NCI-H226 (cell line): ENCODE results near the gene VSIG10L2.

Experiments used
- DNase-seq: peaks from one replicate; pipeline ENCODE4 v3.0.0-alpha.2; 2015

VSIG10L2 gene

DNA sequence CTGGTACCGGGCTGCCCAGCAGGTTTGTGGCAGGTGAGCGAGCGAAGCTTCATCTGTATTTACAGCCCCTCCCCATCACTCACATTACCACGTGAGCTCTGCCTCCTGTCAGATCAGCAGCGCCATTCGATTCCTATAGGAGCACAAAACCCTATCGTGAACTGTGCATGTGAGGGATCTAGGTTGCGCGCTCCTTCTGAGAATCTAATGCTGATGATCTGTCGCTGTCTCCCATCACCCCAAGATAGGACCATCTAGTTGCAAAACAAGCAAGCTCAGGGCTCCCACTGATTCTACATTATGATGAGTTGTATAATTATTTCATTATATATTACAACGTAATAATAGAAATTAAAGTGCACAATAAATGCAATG lies 15.8 kb upstream of the VSIG10L2 start:
- DNase-seq, result no peak

GRCh38 chr11:125931116-125931515 lies 14.7 kb upstream of the VSIG10L2 start:
- no peak for DNase-seq

DNA sequence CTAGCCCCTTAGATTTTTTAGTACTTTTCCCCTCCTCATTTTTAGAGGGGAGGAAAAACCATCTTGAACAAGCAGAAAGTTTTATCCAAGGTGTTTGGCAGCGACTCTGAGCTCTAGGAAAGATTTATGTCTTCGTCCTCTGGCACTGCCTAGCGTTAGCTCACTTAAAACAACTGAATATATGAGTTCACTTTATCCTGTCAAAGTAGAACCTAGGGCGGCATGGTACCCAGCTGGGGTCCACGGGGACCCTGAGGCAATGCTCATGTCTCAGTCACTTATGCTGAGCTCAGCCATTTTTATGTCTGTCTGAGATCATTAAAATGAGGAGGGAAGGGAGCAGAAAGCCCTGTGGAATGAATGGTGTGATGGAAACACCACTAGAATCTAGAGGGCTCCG lies 14.2 kb upstream of the VSIG10L2 start:
- DNase-seq, result no peak

- DNase-seq, result no peak
Measured at GRCh38 chr11:125932301-125932700, 13.5 kb upstream of the VSIG10L2 start.

GRCh38 chr11:125933030-125933813 lies 12.6 kb upstream of the VSIG10L2 start:
- no peak for DNase-seq

DNA sequence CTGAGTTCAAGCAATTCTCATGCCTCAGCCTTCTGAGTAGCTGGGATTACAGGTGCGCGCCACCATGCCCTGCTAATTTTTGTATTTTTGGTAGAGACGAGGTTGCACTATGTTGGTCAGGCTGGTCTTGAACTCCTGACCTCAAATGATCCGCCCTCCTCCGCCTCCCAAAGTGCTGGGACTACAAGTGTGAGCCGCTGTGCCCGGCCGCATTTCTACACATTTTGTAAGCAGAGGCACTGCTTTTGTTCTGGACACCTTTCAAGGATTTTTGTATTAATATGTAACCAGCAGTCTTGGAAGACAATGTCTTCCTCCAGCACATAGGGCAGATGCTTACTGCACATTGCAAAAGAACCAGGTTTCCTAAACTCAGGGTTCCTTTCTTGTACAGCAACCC lies 11.4 kb upstream of the VSIG10L2 start:
- DNase-seq, result no peak

- no peak for DNase-seq
Measured at GRCh38 chr11:125935056-125935455, 10.8 kb upstream of the VSIG10L2 start.

- DNase-seq, result no peak
Measured at GRCh38 chr11:125935618-125936199, 10.1 kb upstream of the VSIG10L2 start.

GRCh38 chr11:125938418-125938817 lies 7.4 kb upstream of the VSIG10L2 start:
- no peak for DNase-seq

DNA sequence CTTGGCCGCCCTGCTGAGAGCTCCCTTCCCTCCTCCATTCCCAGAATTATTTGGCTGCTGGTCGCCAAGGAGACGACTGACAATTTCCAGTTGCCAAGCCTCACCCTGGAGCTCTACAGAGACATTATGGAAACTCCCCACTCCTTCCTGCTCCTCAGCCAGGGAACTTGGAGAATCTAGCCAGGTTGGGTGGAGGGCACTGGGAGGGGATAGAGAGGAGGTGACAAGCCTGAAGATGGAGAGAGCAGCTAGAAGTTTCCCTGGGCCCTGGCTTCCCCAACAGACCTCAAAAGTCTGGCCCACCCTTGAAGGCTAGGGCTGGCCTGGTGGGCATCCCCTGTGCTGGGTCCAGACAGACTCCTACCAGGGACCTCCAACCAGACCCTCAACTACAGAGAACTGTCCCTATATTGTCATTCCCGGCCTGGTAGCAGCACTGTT lies 6.7 kb upstream of the VSIG10L2 start:
- peak; percentile 11 for DNase-seq

DNA sequence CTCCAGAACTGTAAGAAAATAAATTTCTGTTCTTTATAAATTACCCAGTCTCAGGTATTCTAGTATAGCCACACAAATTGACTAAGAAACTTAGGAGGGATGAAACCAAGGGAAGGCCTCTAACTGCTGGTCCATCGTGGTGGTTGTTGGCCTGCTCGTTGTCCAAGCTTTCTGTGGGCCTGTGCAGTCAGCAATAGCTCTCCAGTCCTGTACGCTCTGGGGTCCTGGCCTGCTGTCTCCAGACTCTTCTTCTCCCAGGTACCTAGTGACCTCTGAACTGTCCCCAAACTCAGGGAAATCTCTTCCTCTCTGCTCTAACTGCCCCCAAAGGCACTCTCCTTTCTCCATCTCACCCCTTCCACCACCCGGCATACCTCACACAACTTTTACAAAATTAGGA lies 5.7 kb upstream of the VSIG10L2 start:
- no peak for DNase-seq

DNA sequence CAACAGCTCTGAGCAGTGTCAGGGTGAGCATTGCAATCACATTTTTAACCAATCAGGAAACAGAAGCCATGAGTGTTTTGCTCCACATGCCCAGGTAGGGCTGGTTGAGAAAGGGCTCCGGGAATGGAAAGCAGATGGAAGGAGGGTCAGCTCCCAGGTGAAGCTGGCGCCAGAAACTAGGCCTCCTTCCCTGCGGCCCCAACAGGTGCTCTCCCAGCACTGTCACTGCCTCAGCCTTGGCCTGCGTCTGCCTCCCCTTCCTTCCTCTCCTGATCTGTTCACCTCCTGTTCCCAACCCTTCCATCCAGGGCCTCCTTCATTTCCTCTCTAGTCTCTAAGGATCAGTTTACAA lies 4.6 kb upstream of the VSIG10L2 start:
- DNase-seq, result no peak

- peak; percentile 6 for DNase-seq
Measured at GRCh38 chr11:125941619-125942611, 3.9 kb upstream of the VSIG10L2 start.

DNA sequence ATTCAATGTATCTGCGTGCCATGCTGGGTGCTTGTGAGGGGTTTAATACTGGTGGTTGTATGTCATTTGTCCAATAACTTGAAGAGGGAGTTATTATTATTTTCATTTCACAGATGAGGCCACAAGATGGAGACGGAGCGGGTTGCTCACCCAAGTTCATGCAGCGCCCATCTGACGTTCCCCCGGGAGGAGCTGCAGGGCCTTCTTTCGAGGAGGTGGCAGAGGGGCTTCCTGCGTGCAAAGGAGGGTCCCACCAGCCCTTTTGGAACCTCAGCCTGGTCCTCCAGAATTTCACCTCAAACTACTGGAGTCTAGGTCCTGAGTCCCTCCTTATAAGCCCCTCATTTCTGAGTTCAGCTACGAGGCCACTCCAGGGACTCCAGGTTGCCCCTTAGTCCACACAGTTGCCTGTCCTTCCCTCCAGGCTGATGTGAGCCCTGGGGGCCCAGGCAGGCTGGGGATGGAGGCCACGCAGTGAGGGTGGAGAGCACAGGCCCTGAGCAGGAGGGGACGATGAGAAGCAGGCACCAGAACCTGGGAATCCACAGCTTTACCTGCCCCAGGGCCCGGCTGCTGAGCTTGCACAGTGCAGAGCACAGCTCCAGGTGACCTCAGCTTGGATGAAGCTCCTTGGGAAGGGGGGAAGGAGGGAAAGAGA lies 2.9 kb upstream of the VSIG10L2 start:
- no peak for DNase-seq

DNA sequence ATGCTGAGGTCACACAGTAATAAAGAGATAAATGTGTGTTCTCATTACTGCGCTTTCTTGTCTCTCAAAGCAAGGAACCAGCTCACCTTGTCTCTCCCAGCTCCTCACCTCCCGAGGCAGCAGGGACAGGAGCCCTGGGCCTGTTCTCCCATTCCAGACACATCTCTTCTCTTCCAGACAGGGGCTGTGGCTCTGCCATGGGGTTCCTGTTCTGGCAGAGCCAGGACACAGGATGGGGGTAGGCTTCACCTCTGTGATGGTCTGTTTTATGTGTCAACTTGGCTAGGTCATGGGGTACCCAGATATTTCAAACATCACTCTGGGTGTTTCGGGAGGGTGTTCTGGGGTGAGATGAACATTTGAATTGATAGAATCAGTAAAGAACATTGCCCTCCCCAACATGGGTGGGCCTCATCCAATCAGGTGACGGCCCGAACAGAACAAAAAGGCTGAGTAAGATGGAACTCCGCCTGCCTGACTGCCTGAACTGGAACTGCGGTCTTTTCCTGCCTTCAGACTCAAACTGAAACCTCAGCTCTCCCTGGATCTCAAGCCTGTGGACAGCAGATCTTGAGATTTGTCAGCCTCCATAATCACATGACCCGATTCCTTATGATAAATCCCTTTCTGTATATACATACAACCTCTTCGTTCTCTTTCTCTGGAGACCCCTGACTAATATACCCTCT lies 2.0 kb upstream of the VSIG10L2 start:
- no peak for DNase-seq

DNA sequence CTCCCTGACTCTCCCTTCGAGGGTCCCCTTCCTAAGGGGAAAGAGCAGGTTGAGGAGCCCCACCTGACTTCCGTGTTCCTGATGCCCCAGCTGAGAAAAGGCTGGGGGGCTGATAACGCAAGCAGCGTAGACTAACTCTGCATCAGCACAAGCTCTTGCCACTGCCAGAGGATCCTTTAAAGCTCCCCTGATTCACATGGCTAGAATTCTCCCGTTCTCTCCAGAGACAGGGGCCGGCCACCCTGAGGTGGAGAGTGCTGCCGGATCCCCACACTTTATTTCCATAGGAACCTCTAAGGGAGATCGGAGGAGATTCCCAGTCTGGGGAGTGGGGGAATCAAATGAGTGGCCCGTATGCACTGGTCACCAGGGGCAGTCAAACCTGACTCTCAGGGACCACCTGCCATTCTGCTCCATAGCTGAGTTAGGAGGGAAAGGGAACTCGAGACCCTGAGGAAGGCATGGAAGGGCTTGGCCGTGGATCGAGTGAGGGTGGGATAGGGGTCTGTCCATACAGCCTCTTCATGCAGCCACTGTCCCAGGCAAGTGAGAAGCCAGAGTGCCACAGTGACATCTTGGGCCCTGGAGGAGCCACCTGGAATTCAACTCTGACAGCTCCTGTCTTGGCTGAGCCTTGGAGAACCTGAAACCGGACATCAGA lies 1.4 kb upstream of the VSIG10L2 start:
- DNase-seq, result no peak

GRCh38 chr11:125945011-125945796 lies 640 bp upstream of the VSIG10L2 start:
- DNase-seq, result no peak

- no peak for DNase-seq
Measured at GRCh38 chr11:125946712-125947418, 1.0 kb downstream of the VSIG10L2 start.

DNA sequence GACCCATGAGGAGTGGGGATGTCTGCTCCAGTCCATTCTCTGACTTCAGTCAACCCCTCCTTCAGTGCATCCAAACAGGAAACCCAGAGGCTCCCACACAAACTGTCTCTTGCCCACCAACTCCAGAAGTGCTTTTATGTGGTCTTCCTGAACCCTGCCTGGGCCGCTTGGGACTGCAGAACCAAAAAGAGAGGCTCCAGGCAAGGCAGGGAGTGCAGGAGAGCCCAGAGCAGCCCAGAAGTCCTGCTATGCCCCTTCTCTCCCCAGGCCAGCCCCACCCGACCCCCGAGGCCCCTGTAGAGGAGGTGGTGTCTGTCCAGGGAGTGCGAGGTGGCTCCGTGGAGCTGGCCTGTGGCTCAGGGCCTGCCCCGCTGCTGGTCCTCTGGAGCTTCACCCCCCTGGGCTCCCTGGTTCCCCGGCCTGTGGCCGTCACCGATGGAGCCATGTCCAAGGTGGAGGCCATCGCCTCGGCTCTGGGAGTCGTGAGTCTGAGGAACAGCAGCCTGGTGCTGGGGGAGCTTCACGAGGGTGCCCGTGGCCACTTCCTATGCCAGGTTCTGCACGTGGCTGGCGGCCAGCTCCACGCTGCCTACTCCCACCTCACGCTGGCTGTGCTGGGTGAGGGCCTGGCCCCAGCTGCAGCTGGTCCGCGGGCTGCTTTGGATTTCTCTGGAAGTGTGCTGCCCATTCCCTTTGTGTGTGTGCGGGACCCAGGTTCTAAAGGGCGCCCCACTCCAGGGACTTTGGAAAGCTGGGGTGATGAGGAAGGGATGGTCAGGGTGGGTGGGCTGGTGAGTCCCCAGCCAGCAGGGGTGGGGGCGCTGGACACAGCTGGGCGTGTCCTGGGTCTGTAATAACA lies 1.8 kb downstream of the VSIG10L2 start:
- DNase-seq, result no peak
